HG02571 (cell line): ENCODE data around the gene SPX.

Source experiments
- ATAC-seq: cut with Tn5 transposase; IDR thresholded peaks from one replicate; pipeline ENCODE4 v1.9.1; 2021; ENCODE audit warnings: mild to moderate bottlenecking, moderate library complexity; ENCODE audit not compliant: unreplicated experiment

The SPX gene

GRCh38 chr12:21576431-21576830 is 50.3 kb downstream of the SPX start:
- no peak for ATAC-seq

- ATAC-seq, result no peak
These were observed 51.4 kb downstream of the SPX start for GRCh38 chr12:21577516-21577915.

DNA sequence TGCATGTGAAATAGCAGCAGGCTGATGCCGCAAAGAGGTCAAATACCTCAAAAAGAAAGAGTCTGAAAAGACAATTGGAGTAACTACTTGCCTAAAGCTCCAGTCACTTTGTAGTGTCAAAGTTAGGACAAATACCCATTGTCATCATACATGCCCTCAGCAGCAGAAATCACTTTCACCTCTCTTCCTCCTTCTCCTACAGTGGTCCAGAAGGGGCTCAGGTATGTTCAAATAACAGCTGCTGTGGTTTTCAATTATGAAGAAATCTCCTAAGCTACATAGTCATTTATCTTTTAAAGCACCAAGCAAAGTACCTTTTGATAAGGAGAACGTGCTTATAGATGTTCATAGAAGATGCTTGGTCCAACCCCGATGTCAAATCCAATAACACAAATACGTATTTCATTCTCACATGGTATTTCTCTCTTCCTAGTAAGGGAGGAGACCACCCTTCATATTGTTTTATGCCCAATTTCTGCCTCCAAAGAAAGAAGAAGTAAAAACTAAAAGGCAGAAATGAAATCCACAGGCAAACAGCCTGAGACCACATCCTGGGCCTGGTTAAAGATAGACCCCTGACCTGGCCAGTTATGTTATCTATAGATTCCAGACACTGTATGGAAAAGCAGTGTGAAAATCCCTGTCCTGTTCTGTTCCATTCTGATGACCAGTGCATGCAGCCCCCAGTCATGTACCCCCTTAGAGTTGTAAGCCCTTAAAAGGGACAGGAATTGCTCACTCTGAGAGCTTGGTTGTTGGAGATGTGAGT is 54.8 kb downstream of the SPX start:
- no peak for ATAC-seq
